ENCODE results near the gene KDM4C. TPM values are rescaled to one million over a fixed set of nuclear protein-coding genes. Genes with fewer than 3 reads are reported as not detected.

Gene KDM4C
- total and polyA plus RNA-seq, 2 of the 13 experiments (the other 11 are each of a cell fraction or from before 2014, with no cell fraction given) = 19.4 to 23.6 TPM

DNA sequence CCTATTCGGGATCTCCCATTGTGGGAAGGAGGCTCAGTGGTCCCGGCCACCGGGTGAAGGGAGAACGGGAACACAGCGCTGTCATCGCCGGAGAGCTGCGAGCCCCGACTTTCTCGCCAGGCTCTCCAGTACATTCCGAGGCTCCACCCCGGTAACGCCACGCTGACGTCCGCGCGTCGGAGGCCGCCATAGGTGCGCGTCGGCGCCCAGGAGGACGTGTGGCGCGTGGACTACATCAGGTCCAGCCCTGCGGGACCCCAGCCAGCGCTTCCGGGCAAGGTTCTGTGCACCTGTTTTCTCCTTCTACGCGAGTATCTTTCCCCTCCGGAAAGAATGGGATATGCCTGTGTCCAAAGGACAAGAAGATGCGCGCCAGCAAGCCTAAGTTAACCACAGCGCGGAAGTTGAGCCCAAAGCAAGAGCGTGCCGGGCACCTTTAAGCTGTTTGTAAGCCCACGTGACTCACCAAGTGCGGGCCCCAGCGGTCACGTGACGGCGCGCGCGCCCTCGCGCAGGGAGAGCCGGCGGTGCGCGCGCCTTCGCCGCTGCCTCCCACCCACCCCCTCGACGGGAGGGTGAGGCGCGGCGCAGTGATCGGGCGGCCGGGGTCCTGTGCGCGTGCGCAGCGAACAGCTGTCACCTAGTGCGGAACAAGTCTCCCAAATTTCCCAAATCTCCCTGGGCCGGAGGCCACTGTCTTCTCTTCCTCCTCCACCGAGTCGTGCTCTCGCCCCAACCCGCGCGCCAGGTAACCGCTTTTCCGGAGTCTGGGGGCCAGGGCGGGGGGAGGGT lies at the start of gene KDM4C (continued):
- TF ChIP-seq, protein P1, sequence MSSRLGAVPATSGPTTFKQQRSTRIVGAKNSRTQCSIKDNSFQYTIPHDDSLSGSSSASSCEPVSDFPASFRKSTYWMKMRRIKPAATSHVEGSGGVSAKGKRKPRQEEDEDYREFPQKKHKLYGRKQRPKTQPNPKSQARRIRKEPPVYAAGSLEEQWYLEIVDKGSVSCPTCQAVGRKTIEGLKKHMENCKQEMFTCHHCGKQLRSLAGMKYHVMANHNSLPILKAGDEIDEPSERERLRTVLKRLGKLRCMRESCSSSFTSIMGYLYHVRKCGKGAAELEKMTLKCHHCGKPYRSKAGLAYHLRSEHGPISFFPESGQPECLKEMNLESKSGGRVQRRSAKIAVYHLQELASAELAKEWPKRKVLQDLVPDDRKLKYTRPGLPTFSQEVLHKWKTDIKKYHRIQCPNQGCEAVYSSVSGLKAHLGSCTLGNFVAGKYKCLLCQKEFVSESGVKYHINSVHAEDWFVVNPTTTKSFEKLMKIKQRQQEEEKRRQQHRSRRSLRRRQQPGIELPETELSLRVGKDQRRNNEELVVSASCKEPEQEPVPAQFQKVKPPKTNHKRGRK (CRISPR knock-in tag; IDR thresholded peaks at IDR 0.05) = no peak
- TF ChIP-seq, protein P2, sequence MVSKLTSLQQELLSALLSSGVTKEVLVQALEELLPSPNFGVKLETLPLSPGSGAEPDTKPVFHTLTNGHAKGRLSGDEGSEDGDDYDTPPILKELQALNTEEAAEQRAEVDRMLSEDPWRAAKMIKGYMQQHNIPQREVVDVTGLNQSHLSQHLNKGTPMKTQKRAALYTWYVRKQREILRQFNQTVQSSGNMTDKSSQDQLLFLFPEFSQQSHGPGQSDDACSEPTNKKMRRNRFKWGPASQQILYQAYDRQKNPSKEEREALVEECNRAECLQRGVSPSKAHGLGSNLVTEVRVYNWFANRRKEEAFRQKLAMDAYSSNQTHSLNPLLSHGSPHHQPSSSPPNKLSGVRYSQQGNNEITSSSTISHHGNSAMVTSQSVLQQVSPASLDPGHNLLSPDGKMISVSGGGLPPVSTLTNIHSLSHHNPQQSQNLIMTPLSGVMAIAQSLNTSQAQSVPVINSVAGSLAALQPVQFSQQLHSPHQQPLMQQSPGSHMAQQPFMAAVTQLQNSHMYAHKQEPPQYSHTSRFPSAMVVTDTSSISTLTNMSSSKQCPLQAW (CRISPR knock-in tag; IDR thresholded peaks at IDR 0.05) = peak; percentile 76; the same call in 1 of the 2 replicates
- 0 out of 2 replicates have a peak, but pooled peaks have one; percentile 89 for TF ChIP-seq ELF4 (CRISPR knock-in tag; IDR thresholded peaks at IDR 0.05; ENCODE audit: borderline replicate concordance)
- TF ChIP-seq GATAD1 (CRISPR knock-in tag; IDR thresholded peaks at IDR 0.05) = peak; percentile 84
- TF ChIP-seq GRHL1 (CRISPR knock-in tag; conservative IDR thresholded peaks at IDR 0.05) = no peak
- peak; percentile 73 for TF ChIP-seq MXD4 (CRISPR knock-in tag; IDR thresholded peaks at IDR 0.05)
- TF ChIP-seq, protein P3, sequence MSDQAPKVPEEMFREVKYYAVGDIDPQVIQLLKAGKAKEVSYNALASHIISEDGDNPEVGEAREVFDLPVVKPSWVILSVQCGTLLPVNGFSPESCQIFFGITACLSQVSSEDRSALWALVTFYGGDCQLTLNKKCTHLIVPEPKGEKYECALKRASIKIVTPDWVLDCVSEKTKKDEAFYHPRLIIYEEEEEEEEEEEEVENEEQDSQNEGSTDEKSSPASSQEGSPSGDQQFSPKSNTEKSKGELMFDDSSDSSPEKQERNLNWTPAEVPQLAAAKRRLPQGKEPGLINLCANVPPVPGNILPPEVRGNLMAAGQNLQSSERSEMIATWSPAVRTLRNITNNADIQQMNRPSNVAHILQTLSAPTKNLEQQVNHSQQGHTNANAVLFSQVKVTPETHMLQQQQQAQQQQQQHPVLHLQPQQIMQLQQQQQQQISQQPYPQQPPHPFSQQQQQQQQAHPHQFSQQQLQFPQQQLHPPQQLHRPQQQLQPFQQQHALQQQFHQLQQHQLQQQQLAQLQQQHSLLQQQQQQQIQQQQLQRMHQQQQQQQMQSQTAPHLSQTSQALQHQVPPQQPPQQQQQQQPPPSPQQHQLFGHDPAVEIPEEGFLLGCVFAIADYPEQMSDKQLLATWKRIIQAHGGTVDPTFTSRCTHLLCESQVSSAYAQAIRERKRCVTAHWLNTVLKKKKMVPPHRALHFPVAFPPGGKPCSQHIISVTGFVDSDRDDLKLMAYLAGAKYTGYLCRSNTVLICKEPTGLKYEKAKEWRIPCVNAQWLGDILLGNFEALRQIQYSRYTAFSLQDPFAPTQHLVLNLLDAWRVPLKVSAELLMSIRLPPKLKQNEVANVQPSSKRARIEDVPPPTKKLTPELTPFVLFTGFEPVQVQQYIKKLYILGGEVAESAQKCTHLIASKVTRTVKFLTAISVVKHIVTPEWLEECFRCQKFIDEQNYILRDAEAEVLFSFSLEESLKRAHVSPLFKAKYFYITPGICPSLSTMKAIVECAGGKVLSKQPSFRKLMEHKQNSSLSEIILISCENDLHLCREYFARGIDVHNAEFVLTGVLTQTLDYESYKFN (CRISPR knock-in tag; conservative IDR thresholded peaks at IDR 0.05) = peak; percentile 73
- TF ChIP-seq ZNF746 (CRISPR knock-in tag; IDR thresholded peaks at IDR 0.05) = peak; percentile 70; the same call in 1 of the 2 replicates
- no peak; the same call in 1 of the 2 replicates for TF ChIP-seq ZNF460 (CRISPR knock-in tag; IDR thresholded peaks at IDR 0.05; ENCODE audit: borderline replicate concordance)
- TF ChIP-seq, protein P4, sequence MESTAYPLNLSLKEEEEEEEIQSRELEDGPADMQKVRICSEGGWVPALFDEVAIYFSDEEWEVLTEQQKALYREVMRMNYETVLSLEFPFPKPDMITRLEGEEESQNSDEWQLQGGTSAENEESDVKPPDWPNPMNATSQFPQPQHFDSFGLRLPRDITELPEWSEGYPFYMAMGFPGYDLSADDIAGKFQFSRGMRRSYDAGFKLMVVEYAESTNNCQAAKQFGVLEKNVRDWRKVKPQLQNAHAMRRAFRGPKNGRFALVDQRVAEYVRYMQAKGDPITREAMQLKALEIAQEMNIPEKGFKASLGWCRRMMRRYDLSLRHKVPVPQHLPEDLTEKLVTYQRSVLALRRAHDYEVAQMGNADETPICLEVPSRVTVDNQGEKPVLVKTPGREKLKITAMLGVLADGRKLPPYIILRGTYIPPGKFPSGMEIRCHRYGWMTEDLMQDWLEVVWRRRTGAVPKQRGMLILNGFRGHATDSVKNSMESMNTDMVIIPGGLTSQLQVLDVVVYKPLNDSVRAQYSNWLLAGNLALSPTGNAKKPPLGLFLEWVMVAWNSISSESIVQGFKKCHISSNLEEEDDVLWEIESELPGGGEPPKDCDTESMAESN (CRISPR knock-in tag; conservative IDR thresholded peaks at IDR 0.05) = peak; percentile 81
- TF ChIP-seq ZNF570 (CRISPR knock-in tag; IDR thresholded peaks at IDR 0.05; ENCODE audit: borderline replicate concordance) = peak; percentile 81; the same call in 1 of the 2 replicates
- TF ChIP-seq ATF6 (CRISPR knock-in tag; conservative IDR thresholded peaks at IDR 0.05) = 0 out of 2 replicates have a peak, but pooled peaks have one; percentile 23
- peak; percentile 96 to 98 for TF ChIP-seq POLR2A (IDR thresholded peaks at IDR 0.05; ENCODE audit: insufficient read depth in 1 of 2, low read depth in 2 of 2, low read length in 2 of 2)
- no peak for TF ChIP-seq ZNF12 (CRISPR knock-in tag; IDR thresholded peaks at IDR 0.05)
